GM19099 (cell line): ENCODE results near the gene PLEKHA1.

Experiments
- POLR2A ChIP-seq: IDR thresholded peaks from 3 replicates; pipeline ENCODE4 v1.6.1; 2011; ENCODE audit warnings: low read depth; ENCODE audit not compliant: insufficient read length; ENCODE audit errors: extremely low read depth

PLEKHA1 gene

GRCh38 chr10:122420624-122421007, 46.1 kb downstream of the PLEKHA1 start:
- no peak for TF ChIP-seq POLR2A

- TF ChIP-seq POLR2A = no peak
Measured at GRCh38 chr10:122421054-122421625, 46.6 kb downstream of the PLEKHA1 start.

DNA sequence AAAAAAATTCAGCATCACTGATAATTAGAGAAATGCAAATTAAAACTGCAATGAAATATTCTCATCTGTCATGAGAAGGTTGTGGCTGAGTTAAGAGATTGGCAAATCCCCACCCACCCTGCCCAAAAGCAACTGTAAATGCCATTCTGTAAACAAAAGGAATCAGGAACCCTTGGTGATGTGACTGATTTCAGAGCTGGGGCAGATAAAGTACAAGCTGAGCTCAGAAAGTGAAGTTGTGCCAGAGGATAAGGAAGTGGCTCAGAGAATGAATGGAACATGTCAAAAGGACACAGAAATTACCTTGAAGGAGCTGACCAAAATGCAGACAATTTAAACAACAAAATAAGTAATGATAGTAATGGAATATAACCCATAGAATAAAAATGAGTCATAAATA, 47.2 kb downstream of the PLEKHA1 start:
- TF ChIP-seq POLR2A = no peak

GRCh38 chr10:122422266-122422989, 47.9 kb downstream of the PLEKHA1 start:
- no peak for TF ChIP-seq POLR2A

DNA sequence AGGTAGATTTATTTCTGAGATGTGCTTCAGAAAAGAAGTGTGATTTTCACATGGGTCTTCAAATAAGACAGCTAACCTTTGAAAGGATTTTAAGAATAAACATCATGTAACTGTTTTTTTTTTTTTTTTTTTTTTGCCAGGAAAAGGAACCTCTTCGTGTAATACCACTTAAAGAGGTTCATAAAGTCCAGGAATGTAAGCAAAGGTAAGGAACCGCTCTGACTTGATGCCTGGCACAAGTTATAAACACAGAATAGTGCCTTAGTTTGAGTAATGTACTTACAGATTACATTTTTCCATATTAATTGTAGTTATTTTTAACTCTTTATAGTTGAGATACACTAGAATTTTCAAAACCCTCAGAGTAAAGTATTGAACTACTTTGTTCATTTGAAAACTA, 49.6 kb downstream of the PLEKHA1 start:
- TF ChIP-seq POLR2A = no peak

GRCh38 chr10:122426829-122427228, 52.3 kb downstream of the PLEKHA1 start:
- no peak for TF ChIP-seq POLR2A

- no peak for TF ChIP-seq POLR2A
Measured at GRCh38 chr10:122427280-122427679, 52.8 kb downstream of the PLEKHA1 start.

GRCh38 chr10:122435212-122435827, 60.8 kb downstream of the PLEKHA1 start:
- TF ChIP-seq POLR2A = no peak

DNA sequence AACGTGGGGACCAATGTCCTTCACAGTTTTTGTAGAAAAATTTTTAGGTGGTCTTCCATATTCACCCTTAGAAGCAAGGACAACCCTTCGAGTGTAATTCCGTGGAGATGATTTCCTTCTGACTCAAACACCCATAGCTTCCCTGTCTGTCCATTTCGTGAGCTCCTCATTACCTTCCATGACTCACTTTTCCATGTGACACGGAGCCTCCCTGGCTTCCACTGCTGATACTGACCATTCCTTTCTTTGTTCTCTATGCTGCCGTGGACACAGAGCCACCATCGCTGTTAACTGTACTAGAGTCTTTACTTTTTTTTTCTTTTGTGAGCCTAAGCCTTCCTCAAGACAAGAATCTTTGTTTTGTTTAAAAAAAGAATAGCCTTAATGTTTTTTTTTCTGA, 67.5 kb downstream of the PLEKHA1 start:
- no peak for TF ChIP-seq POLR2A

DNA sequence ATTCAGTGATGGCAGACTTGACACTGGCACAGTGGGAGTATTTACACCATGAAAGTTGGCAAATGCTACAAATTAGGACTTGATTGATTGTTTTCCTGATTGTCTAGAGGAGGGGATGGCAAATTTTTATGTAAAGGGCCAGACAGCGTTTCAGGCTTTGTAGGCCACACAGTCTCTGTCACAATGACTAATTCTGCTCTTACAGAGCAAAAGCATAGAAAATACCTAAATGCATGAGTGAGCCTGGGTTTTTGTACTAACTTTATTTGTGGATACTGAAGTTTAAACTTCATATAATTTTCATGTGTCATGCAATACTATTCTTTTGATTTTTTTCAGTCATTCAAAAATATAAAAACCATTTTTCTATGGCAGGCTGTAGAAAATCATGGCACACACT, 71.0 kb downstream of the PLEKHA1 start:
- TF ChIP-seq POLR2A = no peak

DNA sequence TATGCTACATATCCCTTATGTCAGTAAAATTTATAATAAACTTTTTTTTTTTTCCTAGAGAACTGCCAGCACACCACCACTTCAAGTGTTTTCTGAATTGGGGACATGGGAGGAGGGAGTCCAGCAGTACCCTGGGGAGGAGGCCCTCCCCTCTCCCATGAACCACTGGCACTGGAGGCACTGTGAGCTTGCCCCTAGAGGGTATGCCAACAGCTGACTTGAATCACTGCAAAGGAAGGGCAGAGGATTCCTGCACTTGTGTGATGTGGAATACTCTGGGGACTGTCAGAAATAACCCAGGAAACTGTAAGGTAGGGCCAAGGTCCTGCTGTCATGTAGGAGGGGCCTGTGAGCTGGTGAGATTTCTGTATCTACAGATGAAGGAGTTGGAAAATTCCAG, 71.4 kb downstream of the PLEKHA1 start:
- TF ChIP-seq POLR2A = no peak

DNA sequence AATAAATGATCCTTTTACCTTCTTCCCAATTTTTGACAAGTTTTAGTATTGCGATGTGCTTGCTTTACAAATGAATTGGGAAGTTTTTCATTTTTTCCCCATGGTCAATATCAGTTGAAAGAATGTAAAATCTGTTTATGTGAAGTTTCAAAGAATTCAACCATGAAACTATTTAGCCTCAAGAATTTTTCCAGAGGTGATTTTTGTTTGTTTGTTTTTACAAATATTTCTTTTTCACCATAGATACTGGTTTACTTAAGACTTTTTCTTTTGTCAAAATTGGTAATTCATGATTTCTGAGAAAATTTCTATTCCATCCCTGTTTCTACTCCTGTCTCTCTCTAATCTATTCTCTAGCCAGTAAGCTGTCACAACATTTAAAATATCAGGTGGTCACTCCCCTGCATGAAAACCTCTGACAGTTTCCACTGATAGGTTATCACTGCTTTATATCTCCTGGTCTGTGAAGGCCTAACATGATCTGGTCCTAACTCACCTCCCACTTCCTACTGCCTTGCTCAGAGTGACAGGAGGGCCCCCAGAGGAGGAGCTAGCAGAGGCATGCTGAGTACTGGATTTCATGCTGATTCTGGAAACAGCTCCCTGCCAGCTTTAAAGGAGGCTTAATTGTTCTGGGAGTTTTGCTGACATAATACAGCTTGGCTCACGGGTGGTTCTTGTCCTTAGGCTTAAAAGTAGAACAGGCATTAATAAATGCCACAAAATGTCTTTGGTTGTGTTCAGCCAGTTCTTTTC, 72.3 kb downstream of the PLEKHA1 start:
- no peak for TF ChIP-seq POLR2A

DNA sequence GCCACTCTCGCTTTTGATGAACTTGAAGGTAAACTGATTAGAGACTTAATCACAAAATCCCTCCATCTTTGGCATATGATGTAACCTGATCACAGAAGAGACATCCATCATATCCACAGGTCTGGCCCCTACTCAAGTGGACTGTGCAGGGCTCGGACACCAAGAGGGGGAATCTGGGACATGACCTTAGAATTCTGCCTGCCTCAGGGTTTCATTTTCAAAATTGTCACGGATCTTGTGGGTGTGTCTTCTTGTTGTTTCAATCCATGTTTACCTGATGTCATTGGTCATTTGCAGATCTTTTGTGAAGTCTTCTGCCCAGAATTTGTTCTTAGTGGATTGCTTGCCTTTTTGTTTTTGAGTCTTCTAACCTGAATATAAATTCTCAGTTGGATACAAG, 74.1 kb downstream of the PLEKHA1 start:
- no peak for TF ChIP-seq POLR2A

DNA sequence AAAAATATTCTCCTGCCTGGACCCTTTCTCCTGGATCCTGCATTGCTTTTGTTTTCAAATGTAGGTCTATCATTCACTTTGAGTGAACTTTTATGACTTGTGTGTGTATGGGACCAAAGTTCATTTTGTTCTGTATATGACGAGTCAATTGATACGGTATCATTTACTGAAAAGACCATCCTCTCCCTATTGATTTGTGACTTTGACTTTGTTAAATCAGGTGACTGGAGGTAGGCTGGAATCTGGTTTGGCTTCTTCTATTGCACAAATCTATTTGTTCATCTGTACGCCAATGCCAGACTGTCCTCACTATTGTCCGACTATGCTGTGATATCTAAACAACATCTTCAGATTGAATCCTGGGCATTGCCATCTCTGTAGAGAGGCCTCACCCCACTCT, 74.6 kb downstream of the PLEKHA1 start:
- no peak for TF ChIP-seq POLR2A

GRCh38 chr10:122450353-122450990, 76.0 kb downstream of the PLEKHA1 start:
- no peak for TF ChIP-seq POLR2A
